Measurements from ENCODE around the gene CD1C. TPM values are rescaled to one million over a fixed set of nuclear protein-coding genes. Genes with fewer than 3 reads are reported as not detected.
"Not testable (repeated sequence)": the region's sequence is repeated elsewhere in the genome, so short reads cannot be mapped to it uniquely, and the experiment has no call there.

The CD1C gene
- not detected for total RNA-seq

GRCh38 chr1:158289811-158290210 lies at the start of gene CD1C:
CD1C (plus strand) TSS chr1:158289923; CDS start chr1:158290065, 142 bp downstream.
- H3K27ac Mint-ChIP-seq: no peak within 1 kb of the TSS
- CTCF ChIA-PET: no interaction called here
- H3K4me3 Mint-ChIP-seq: no peak within 1 kb of the TSS
- H3K27me3 Mint-ChIP-seq: no peaks in the 10 kb centered on the region
- peaks cover 10% of the 10 kb centered on the region for H3K4me1 Mint-ChIP-seq
- H3K9me3 Mint-ChIP-seq: no peaks in the 10 kb centered on the region
- POLR2A ChIA-PET: no interaction called here
- no peaks in the 10 kb centered on the region for H3K36me3 Mint-ChIP-seq (ENCODE audit: low read depth)
- DNase-seq: no peak

- H3K27me3 Mint-ChIP-seq: peaks cover 57% of the 10 kb centered on the region
- no peak overlapping the region for H3K4me3 Mint-ChIP-seq
- H3K27ac Mint-ChIP-seq: no peak overlapping the region
- POLR2A ChIA-PET: no interaction called here
- CTCF ChIA-PET: no interaction called here
- DNase-seq: no peak
- H3K9me3 Mint-ChIP-seq: no peaks in the 10 kb centered on the region
- peaks cover 19% of the 10 kb centered on the region for H3K4me1 Mint-ChIP-seq
- H3K36me3 Mint-ChIP-seq (ENCODE audit: low read depth): no peaks in the 10 kb centered on the region
Observed at GRCh38 chr1:158246650-158247049, 43.1 kb upstream of the CD1C start.

GRCh38 chr1:158248118-158248517 lies 41.6 kb upstream of the CD1C start:
- Mint-ChIP-seq H3K36me3 (ENCODE audit: low read depth) (no peaks in the 10 kb centered on the region), H3K27me3 (peaks cover 57% of the 10 kb centered on the region), H3K4me3 (peak overlapping the region; percentile 2), H3K27ac (no peak overlapping the region), H3K9me3 (no peaks in the 10 kb centered on the region), H3K4me1 (peaks cover 19% of the 10 kb centered on the region)
- peak; percentile 68 for DNase-seq
- ChIA-PET CTCF (interaction anchor here (1.2 to 1.4 kb wide), 2 partner anchors 10 to 82 kb away, joined by 3 to 4 read pairs; no protein-coding TSS in a partner anchor), POLR2A (no interaction called here)

GRCh38 chr1:158248771-158249170 lies 41.0 kb upstream of the CD1C start:
- Mint-ChIP-seq H3K27ac (no peak overlapping the region), H3K36me3 (ENCODE audit: low read depth) (no peaks in the 10 kb centered on the region), H3K9me3 (no peaks in the 10 kb centered on the region), H3K27me3 (peaks cover 50% of the 10 kb centered on the region), H3K4me3 (no peak overlapping the region), H3K4me1 (peaks cover 19% of the 10 kb centered on the region)
- CTCF ChIA-PET: interaction anchor here (0.6 to 1.4 kb wide), 2 partner anchors 9 to 25 kb away, joined by 3 to 4 read pairs; no protein-coding TSS in a partner anchor
- POLR2A ChIA-PET: no interaction called here
- no peak for DNase-seq

GRCh38 chr1:158249646-158250045 lies 40.1 kb upstream of the CD1C start:
- H3K9me3 Mint-ChIP-seq: no peaks in the 10 kb centered on the region
- CTCF ChIA-PET: no interaction called here
- H3K36me3 Mint-ChIP-seq (ENCODE audit: low read depth): no peaks in the 10 kb centered on the region
- no peak overlapping the region for H3K27ac Mint-ChIP-seq
- peaks cover 19% of the 10 kb centered on the region for H3K4me1 Mint-ChIP-seq
- POLR2A ChIA-PET: no interaction called here
- H3K27me3 Mint-ChIP-seq: peaks cover 44% of the 10 kb centered on the region
- H3K4me3 Mint-ChIP-seq: no peak overlapping the region
- no peak for DNase-seq

GRCh38 chr1:158251163-158251562 lies 38.6 kb upstream of the CD1C start:
- POLR2A ChIA-PET: no interaction called here
- H3K27me3 Mint-ChIP-seq: peaks cover 35% of the 10 kb centered on the region

GRCh38 chr1:158255656-158256055 lies 34.1 kb upstream of the CD1C start:
- ChIA-PET CTCF (no interaction called here), POLR2A (no interaction called here)
- no peaks in the 10 kb centered on the region for H3K36me3 Mint-ChIP-seq (ENCODE audit: low read depth)
- H3K4me3 Mint-ChIP-seq: no peak overlapping the region
- H3K27me3 Mint-ChIP-seq: peaks cover 20% of the 10 kb centered on the region
- no peak overlapping the region for H3K27ac Mint-ChIP-seq
- DNase-seq: no peak
- no peaks in the 10 kb centered on the region for H3K4me1 Mint-ChIP-seq
- H3K9me3 Mint-ChIP-seq: no peaks in the 10 kb centered on the region

More at GRCh38 chr1:158251163-158251562, 38.6 kb upstream of the CD1C start:
- no peak overlapping the region for H3K4me3 Mint-ChIP-seq
- CTCF ChIA-PET: no interaction called here
- no peaks in the 10 kb centered on the region for H3K36me3 Mint-ChIP-seq (ENCODE audit: low read depth)
- peaks cover 19% of the 10 kb centered on the region for H3K4me1 Mint-ChIP-seq
- no peak overlapping the region for H3K27ac Mint-ChIP-seq
- no peak for DNase-seq
- H3K9me3 Mint-ChIP-seq: no peaks in the 10 kb centered on the region

GRCh38 chr1:158256747-158257146 lies 33.0 kb upstream of the CD1C start:
- H3K9me3 Mint-ChIP-seq: not testable (repeated sequence)

GRCh38 chr1:158257888-158258287 lies 31.8 kb upstream of the CD1C start:
- Mint-ChIP-seq H3K4me3 (no peak overlapping the region), H3K9me3 (no peaks in the 10 kb centered on the region), H3K36me3 (ENCODE audit: low read depth) (no peaks in the 10 kb centered on the region), H3K27ac (no peak overlapping the region), H3K4me1 (no peaks in the 10 kb centered on the region), H3K27me3 (peaks cover 19% of the 10 kb centered on the region)
- POLR2A ChIA-PET: no interaction called here
- DNase-seq: no peak
- CTCF ChIA-PET: interaction anchor here (1.3 kb wide), 1 partner anchor 10 kb away, joined by 4 read pairs; no protein-coding TSS in a partner anchor

More at GRCh38 chr1:158256747-158257146, 33.0 kb upstream of the CD1C start:
- H3K4me3 Mint-ChIP-seq; CTCF ChIA-PET; H3K4me1 Mint-ChIP-seq; POLR2A ChIA-PET; H3K27ac Mint-ChIP-seq; H3K36me3 Mint-ChIP-seq (ENCODE audit: low read depth); DNase-seq: not testable (repeated sequence)
- H3K27me3 Mint-ChIP-seq: peaks cover 19% of the 10 kb centered on the region

GRCh38 chr1:158259117-158259516 lies 30.6 kb upstream of the CD1C start:
- Mint-ChIP-seq H3K27me3 (peaks cover 19% of the 10 kb centered on the region), H3K27ac (no peak overlapping the region), H3K36me3 (ENCODE audit: low read depth) (no peaks in the 10 kb centered on the region), H3K4me1 (no peaks in the 10 kb centered on the region), H3K9me3 (no peaks in the 10 kb centered on the region), H3K4me3 (no peak overlapping the region)
- POLR2A ChIA-PET: no interaction called here
- CTCF ChIA-PET: no interaction called here
- no peak for DNase-seq

GRCh38 chr1:158272681-158273080 lies 17.0 kb upstream of the CD1C start:
- H3K27me3 Mint-ChIP-seq: peaks cover 1% of the 10 kb centered on the region
- no peaks in the 10 kb centered on the region for H3K36me3 Mint-ChIP-seq (ENCODE audit: low read depth)
- H3K4me3 Mint-ChIP-seq: no peak overlapping the region
- no peak for DNase-seq
- no peaks in the 10 kb centered on the region for H3K9me3 Mint-ChIP-seq
- ChIA-PET CTCF (no interaction called here), POLR2A (no interaction called here)
- H3K4me1 Mint-ChIP-seq: no peaks in the 10 kb centered on the region
- H3K27ac Mint-ChIP-seq: no peak overlapping the region

- H3K36me3 Mint-ChIP-seq (ENCODE audit: low read depth): no peaks in the 10 kb centered on the region
- H3K9me3 Mint-ChIP-seq: no peaks in the 10 kb centered on the region
- no peak overlapping the region for H3K27ac Mint-ChIP-seq
- no peaks in the 10 kb centered on the region for H3K4me1 Mint-ChIP-seq
- ChIA-PET CTCF (no interaction called here), POLR2A (no interaction called here)
- H3K4me3 Mint-ChIP-seq: no peak overlapping the region
- H3K27me3 Mint-ChIP-seq: no peaks in the 10 kb centered on the region
- DNase-seq: no peak
Observed at GRCh38 chr1:158274797-158275196, 14.9 kb upstream of the CD1C start.

- H3K27ac Mint-ChIP-seq; H3K27me3 Mint-ChIP-seq; DNase-seq; H3K9me3 Mint-ChIP-seq; H3K4me3 Mint-ChIP-seq; H3K36me3 Mint-ChIP-seq (ENCODE audit: low read depth); CTCF ChIA-PET; POLR2A ChIA-PET: not testable (repeated sequence)
- H3K4me1 Mint-ChIP-seq: peaks cover 10% of the 10 kb centered on the region
Observed at GRCh38 chr1:158282421-158282820, 7.3 kb upstream of the CD1C start.

GRCh38 chr1:158283965-158284364 lies 5.8 kb upstream of the CD1C start:
- Mint-ChIP-seq H3K36me3 (ENCODE audit: low read depth) (no peaks in the 10 kb centered on the region), H3K4me1 (peaks cover 10% of the 10 kb centered on the region), H3K4me3 (no peak overlapping the region), H3K27me3 (peaks cover 4% of the 10 kb centered on the region), H3K9me3 (peaks cover 4% of the 10 kb centered on the region), H3K27ac (no peak overlapping the region)
- no peak for DNase-seq
- ChIA-PET CTCF (no interaction called here), POLR2A (no interaction called here)

All from activated CD4-positive, alpha-beta memory T cell treated with anti-CD3 and anti-CD28 coated beads, Interleukin-2, amount 10 ng/mL, durations not matched to agents 7 days and 5 days (primary cell).